GM10266 (cell line): ENCODE measurements around the gene ANKRD34A.
A peak's percentile ranks its signal among the peaks of the same experiment; 100 is the strongest.
"Not testable (repeated sequence)": the region's sequence is repeated elsewhere in the genome, so short reads cannot be mapped to it uniquely, and the experiment has no call there.

Experiments used
- DNase-seq: peaks from one replicate; pipeline ENCODE4 v3.0.0; 2012; ENCODE audit errors: extremely low spot score
- CTCF ChIP-seq: IDR thresholded peaks from 2 replicates; pipeline ENCODE4 v1.5.1; 2012; ENCODE audit warnings: mild to moderate bottlenecking, low read depth; ENCODE audit not compliant: control insufficient read depth, insufficient read depth; ENCODE audit errors: missing control alignments

Gene ANKRD34A

GRCh38 chr1:145942405-145942804, 22.0 kb downstream of the ANKRD34A start:
- DNase-seq, result no peak
- no peak for TF ChIP-seq CTCF

GRCh38 chr1:145937436-145937835, 26.9 kb downstream of the ANKRD34A start:
- no peak for TF ChIP-seq CTCF
- no peak for DNase-seq

GRCh38 chr1:145936247-145936646, 28.1 kb downstream of the ANKRD34A start:
- DNase-seq, result no peak
- no peak for TF ChIP-seq CTCF

DNA sequence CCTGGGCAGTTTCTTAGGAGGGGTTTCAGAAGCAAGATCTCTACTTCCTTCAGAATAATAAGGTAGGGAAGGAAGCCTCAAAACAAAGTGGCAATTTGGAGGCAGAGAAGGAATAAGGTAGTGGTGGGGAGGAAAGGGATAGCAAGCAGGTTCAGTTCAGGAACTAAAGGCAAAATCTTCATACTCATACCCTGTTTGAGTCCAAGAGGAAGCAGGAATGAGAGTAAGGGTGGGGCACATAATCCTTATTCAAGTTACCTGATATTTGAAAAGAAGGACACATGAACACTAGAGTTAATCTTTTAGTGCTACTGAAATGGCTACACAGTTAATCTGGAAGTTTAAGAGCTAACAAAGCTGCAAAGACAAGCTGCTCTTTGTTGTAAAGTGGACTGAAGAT, 28.7 kb downstream of the ANKRD34A start:
- no peak for TF ChIP-seq CTCF
- DNase-seq, result no peak

DNA sequence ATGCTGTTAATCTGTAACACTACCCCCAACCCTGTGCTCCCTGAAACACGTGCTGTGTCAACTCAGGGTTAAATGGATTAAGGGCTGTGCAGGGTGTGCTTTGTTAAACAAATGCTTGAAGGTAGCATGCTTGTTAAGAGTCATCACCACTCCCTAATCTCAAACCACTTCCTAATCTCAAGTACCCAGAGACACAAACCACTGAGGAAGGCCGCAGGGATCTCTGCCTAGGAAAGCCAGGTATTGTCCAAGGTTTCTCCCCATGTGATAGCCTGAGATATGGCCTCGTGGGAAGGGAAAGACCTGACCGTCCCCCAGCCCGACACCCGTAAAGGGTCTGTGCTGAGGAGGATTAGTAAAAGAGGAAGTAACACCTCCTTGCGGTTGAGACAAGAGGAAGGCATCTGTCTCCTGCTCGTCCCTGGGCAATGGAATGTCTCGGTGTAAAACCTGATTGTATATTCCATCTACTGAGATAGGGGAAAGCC, 31.8 kb downstream of the ANKRD34A start:
- DNase-seq, result not testable (repeated sequence)

DNA sequence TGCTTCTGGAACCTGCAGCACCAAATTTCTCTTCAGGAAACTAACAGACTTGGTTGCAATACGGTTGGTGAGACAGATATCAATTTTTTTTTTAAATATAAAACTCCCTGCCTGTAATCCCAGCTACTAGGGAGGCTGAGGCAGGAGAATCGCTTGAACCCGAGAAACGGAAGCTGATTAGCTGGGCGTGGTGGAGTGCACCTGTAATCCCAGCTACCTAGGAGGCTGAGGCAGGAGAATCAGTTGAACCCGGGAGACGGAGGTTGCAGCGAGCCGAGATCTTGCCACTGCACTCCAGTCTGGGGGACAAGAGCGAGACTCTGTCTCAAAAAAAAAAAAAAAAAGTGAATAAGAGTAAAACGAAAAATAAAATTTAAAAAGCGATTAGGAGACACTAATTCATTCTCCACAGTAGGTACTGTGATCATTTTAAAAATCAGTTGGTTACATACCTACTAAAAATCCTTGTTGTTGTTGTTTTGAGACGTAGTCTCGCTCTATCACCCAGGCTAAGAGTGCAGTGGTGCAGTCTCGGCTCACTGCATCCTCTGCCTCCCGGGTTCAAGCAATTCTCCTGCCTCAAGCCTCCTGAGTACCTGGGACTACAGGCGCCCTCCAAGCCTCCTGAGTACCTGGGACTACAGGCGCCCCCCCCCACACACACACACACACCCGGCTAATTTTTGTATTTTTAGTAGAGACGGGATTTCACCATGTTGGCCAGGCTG, 36.3 kb downstream of the ANKRD34A start:
- DNase-seq, result no peak
- TF ChIP-seq CTCF, result no peak

DNA sequence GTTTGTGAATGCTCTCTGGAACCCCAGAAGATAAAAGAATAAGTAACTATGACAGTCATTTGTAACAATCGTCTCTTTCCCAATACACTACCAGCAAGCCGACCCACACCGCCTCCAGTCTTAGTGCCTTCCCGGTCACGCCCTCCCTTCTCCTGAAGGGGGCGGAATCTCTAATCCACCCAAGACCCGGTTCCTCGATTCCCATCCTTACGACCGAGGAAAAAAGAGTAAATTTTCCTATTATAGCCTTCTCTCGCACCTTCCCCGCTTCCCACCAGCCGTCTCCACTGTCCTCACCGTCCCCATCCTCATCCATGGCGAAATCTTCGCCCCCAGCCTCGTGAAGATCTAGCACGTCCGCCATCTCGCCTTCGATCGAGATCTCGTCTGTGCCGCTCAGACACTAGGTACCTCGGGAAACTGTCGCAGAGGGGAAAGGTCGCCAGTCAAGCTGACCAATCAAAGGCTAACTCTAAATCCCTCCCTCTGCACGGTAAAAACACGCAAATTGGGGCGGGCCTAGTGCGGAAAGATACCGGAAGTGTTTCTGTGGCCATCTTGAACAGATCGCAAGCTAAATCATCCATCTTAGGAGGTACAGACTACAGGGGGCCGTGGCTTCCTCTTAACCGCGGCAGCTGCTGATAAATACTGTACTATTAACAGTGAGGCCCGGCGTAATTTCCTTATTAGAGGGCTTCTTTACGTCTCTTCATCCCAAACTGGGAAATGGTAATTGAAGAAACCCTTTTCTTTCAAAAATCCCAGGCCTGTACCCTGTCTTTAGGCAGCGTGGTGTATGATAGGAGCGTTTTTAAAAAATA, 37.1 kb downstream of the ANKRD34A start, which contains the start of gene RBM8A:
TSS of gene RBM8A (minus strand) at position 422 of the 824 bp plus-strand sequence. CDS start at position 364, 58 bp downstream.
- TF ChIP-seq CTCF, result peak; percentile 58
- peak; percentile 87 for DNase-seq
